NCI-H1694 (cell line): Measurements from ENCODE around the gene ZSCAN30.
A peak's percentile ranks its signal among the peaks of the same experiment; 100 is the strongest.

ENCODE experiments used
- DNase-seq: peaks from one replicate; lab custom pipeline; 2025; lab: John Stamatoyannopoulos, UW

ZSCAN30 gene

GRCh38 chr18:35290094-35290735 is at the start of gene ZSCAN30:
ZSCAN30 (minus strand) TSS chr18:35290229; CDS start chr18:35264352, 25,877 bp downstream.
- peak; percentile 73 for DNase-seq

- DNase-seq: no peak
These were observed 47.3 kb upstream of the ZSCAN30 start for GRCh38 chr18:35337286-35337685.

- DNase-seq: no peak
These were observed 45.8 kb upstream of the ZSCAN30 start for GRCh38 chr18:35335866-35336265.

GRCh38 chr18:35334821-35335220 is 44.8 kb upstream of the ZSCAN30 start:
- no peak for DNase-seq

- DNase-seq: no peak
These were observed 44.2 kb upstream of the ZSCAN30 start for GRCh38 chr18:35334212-35334611.

GRCh38 chr18:35331367-35332087 is 41.5 kb upstream of the ZSCAN30 start:
- DNase-seq: no peak

- no peak for DNase-seq
These were observed 38.8 kb upstream of the ZSCAN30 start for GRCh38 chr18:35328868-35329267.

GRCh38 chr18:35326695-35327387 is 36.8 kb upstream of the ZSCAN30 start:
- DNase-seq: no peak

GRCh38 chr18:35324926-35325655 is 35.1 kb upstream of the ZSCAN30 start:
- DNase-seq: no peak

- DNase-seq: no peak
These were observed 32.7 kb upstream of the ZSCAN30 start for GRCh38 chr18:35322486-35323458.

- no peak for DNase-seq
These were observed 21.5 kb upstream of the ZSCAN30 start for GRCh38 chr18:35311496-35311895.

- DNase-seq: no peak
These were observed 16.7 kb upstream of the ZSCAN30 start for GRCh38 chr18:35306588-35307250.

- DNase-seq: no peak
These were observed 13.6 kb upstream of the ZSCAN30 start for GRCh38 chr18:35303610-35304009.

GRCh38 chr18:35296060-35296459 is 6.0 kb upstream of the ZSCAN30 start:
- DNase-seq: no peak

GRCh38 chr18:35291166-35291565 is 1.1 kb upstream of the ZSCAN30 start:
- no peak for DNase-seq

GRCh38 chr18:35289727-35290093 is 319 bp downstream of the ZSCAN30 start:
- no peak for DNase-seq

GRCh38 chr18:35289293-35289692 is 736 bp downstream of the ZSCAN30 start:
- DNase-seq: no peak

- DNase-seq: no peak
These were observed 5.2 kb downstream of the ZSCAN30 start for GRCh38 chr18:35284841-35285240.

- no peak for DNase-seq
These were observed 5.9 kb downstream of the ZSCAN30 start for GRCh38 chr18:35283923-35284794.

- no peak for DNase-seq
These were observed 7.7 kb downstream of the ZSCAN30 start for GRCh38 chr18:35282353-35282752.
